Lower lobe of right lung (tissue), 2 donors: ENCODE results near the gene DYNC1H1. TPM values are rescaled to one million over a fixed set of nuclear protein-coding genes. Genes with fewer than 3 reads are reported as not detected.
A peak's percentile ranks its signal among the peaks of the same experiment; 100 is the strongest.
"Not testable (repeated sequence)": the region's sequence is repeated elsewhere in the genome, so short reads cannot be mapped to it uniquely, and the experiment has no call there.

Experiments
- ATAC-seq, 2 donors: fragments of 200-7000 bp; cut with Tn5 transposase; one replicate each; pipeline ENCODE4 v1.9.1; 2020 to 2022; ENCODE audit warnings: mild to moderate bottlenecking in 2 of 2, moderate library complexity in 2 of 2
- DNase-seq: peaks from one replicate; pipeline ENCODE4 v3.0.0-alpha.2; 2020
- H3K27ac ChIP-seq: fragments of 200-600 bp; one replicate; pipeline ENCODE4 v1.8.0; 2022
- H3K27me3 ChIP-seq: fragments of 200-600 bp; one replicate; pipeline ENCODE4 v1.8.0; 2022; ENCODE audit warnings: low read depth
- H3K36me3 ChIP-seq: fragments of 200-600 bp; one replicate; pipeline ENCODE4 v1.8.0; 2022; ENCODE audit warnings: mild to moderate bottlenecking
- H3K4me1 ChIP-seq: fragments of 200-600 bp; one replicate; pipeline ENCODE4 v1.8.0; 2022
- H3K4me3 ChIP-seq: fragments of 200-600 bp; one replicate; pipeline ENCODE4 v1.8.0; 2022; ENCODE audit warnings: mild to moderate bottlenecking
- H3K9me3 ChIP-seq: fragments of 200-600 bp; one replicate; pipeline ENCODE4 v1.8.0; 2022
- CTCF ChIP-seq: fragments of 200-600 bp; IDR thresholded peaks from one replicate; pipeline ENCODE4 v1.8.0; 2022; ENCODE audit warnings: antibody characterized with exemption, mild to moderate bottlenecking
- intact Hi-C: fragments of 100-400 bp; cut with DNase I; formaldehyde crosslinking; loops from one replicate; pipeline ENCODE4 v1.11.0; 2022
- total RNA-seq: library from RNA; stranded (reverse); fragmentation: NEBNext Ultra II Directional; extraction: Animal tissue kit (Norgen Biotek cat#: 25700); gene quantifications from one replicate; pipeline ENCODE4 v1.2.1, GENCODE V29; 2021
- donor health status: DM: no; HTN: yes; CAD: no; lungs with severe emphysema.

Gene DYNC1H1
- total RNA-seq, 1 donor from 2014 or later = 437 TPM

GRCh38 chr14:102080183-102081080, 116.1 kb downstream of the DYNC1H1 start:
- Histone ChIP-seq H3K27ac (no peak overlapping the region), H3K27me3 (no peaks in the 10 kb centered on the region), H3K9me3 (no peaks in the 10 kb centered on the region), H3K36me3 (peaks cover 75% of the 10 kb centered on the region), H3K4me3 (no peak overlapping the region), H3K4me1 (peaks cover 40% of the 10 kb centered on the region)
- no peak for DNase-seq
- ATAC-seq = no peak
- intact Hi-C loops = no loop called here
- no peak for TF ChIP-seq CTCF

GRCh38 chr14:102081231-102082080, 117.1 kb downstream of the DYNC1H1 start:
- no peak for DNase-seq
- H3K36me3 ChIP-seq = peaks cover 81% of the 10 kb centered on the region
- H3K4me1 ChIP-seq = peaks cover 46% of the 10 kb centered on the region
- no peak overlapping the region for H3K4me3 ChIP-seq
- no peak for TF ChIP-seq CTCF
- H3K9me3 ChIP-seq = no peaks in the 10 kb centered on the region
- intact Hi-C loops = no loop called here
- H3K27me3 ChIP-seq = no peaks in the 10 kb centered on the region
- H3K27ac ChIP-seq = no peak overlapping the region
- no peak for ATAC-seq

- Histone ChIP-seq H3K4me1 (peaks cover 59% of the 10 kb centered on the region), H3K36me3 (peaks cover 66% of the 10 kb centered on the region)
- intact Hi-C loops = not testable (repeated sequence)
Measured at GRCh38 chr14:102084522-102084921, 120.1 kb downstream of the DYNC1H1 start.

GRCh38 chr14:102084931-102085330, 120.6 kb downstream of the DYNC1H1 start:
- H3K27me3 ChIP-seq = no peaks in the 10 kb centered on the region

More at GRCh38 chr14:102084522-102084921, 120.1 kb downstream of the DYNC1H1 start:
- ATAC-seq, H3K27me3 ChIP-seq, H3K9me3 ChIP-seq, DNase-seq, H3K27ac ChIP-seq: not testable (repeated sequence)
- H3K4me3 ChIP-seq = peak overlapping the region; percentile 77

GRCh38 chr14:102085488-102085887, 121.1 kb downstream of the DYNC1H1 start:
- Histone ChIP-seq H3K9me3 (no peaks in the 10 kb centered on the region), H3K27ac (peak overlapping the region; percentile 98), H3K36me3 (peaks cover 56% of the 10 kb centered on the region), H3K4me3 (peak overlapping the region; percentile 77), H3K4me1 (peaks cover 59% of the 10 kb centered on the region), H3K27me3 (no peaks in the 10 kb centered on the region)
- DNase-seq (no peak), ATAC-seq (no peak)
- intact Hi-C loops = no loop called here
- TF ChIP-seq CTCF = no peak

More at GRCh38 chr14:102084931-102085330, 120.6 kb downstream of the DYNC1H1 start:
- DNase-seq (no peak), ATAC-seq (no peak)
- Histone ChIP-seq H3K27ac (no peak overlapping the region), H3K4me1 (peaks cover 59% of the 10 kb centered on the region), H3K4me3 (peak overlapping the region; percentile 77), H3K36me3 (peaks cover 62% of the 10 kb centered on the region), H3K9me3 (no peaks in the 10 kb centered on the region)
- intact Hi-C loops = no loop called here
- no peak for TF ChIP-seq CTCF
